Peyer's patch (tissue), 4 donors: ENCODE measurements around the gene ZNF629. TPM values are rescaled to one million over a fixed set of nuclear protein-coding genes. Genes with fewer than 3 reads are reported as not detected.

ENCODE experiments used
- DNase-seq, 3 donors: peaks; one replicate each; pipeline ENCODE4 v3.0.0-alpha.2; 2017 to 2019
- H3K27ac ChIP-seq, 4 donors: fragments of 200-600 bp; sonication (generic); one replicate each; pipeline ENCODE4 v1.5.1; 2016 to 2019
- H3K27me3 ChIP-seq, 2 donors: fragments of 200-600 bp; sonication (generic); one replicate each; pipeline ENCODE4 v1.5.1; 2019
- H3K36me3 ChIP-seq, 3 donors: fragments of 200-600 bp; sonication (generic); one replicate each; pipeline ENCODE4 v1.5.1; 2016 to 2019
- H3K4me1 ChIP-seq, 4 donors: fragments of 200-600 bp; sonication (generic); one replicate each; pipeline ENCODE4 v1.5.1; 2016 to 2019
- H3K4me3 ChIP-seq, 4 donors: fragments of 200-600 bp; sonication (generic); 1 replicate in 3 of 4; 2 replicates in 1 of 4; pipeline ENCODE4 v1.5.1; 2016 to 2019; ENCODE audit warnings: mild to moderate bottlenecking in 1 of 4
- H3K9me3 ChIP-seq, 4 donors: fragments of 200-600 bp; sonication (generic); one replicate each; pipeline ENCODE4 v1.5.1; 2016 to 2019; ENCODE audit warnings: mild to moderate bottlenecking in 1 of 4
- POLR2A ChIP-seq, 2 donors: fragments of 450-650 bp; IDR thresholded peaks; one replicate each; pipeline ENCODE4 v1.5.1; 2017; ENCODE audit warnings: antibody characterized with exemption in 2 of 2, mild to moderate bottlenecking in 2 of 2, moderate library complexity in 2 of 2
- total RNA-seq, 4 donors: library from RNA; depleted of rRNA; stranded (reverse); fragments of >200 nt; gene quantifications; one replicate each; pipeline ENCODE4 v1.1.0, GENCODE V29; 2016
- TF ChIP-seq, protein P1 (sequence below), 6 experiments: fragments of 450-650 bp in 4 of 6; fragments of 200-600 bp in 2 of 6; sonication (generic) in 1 of 6; IDR thresholded peaks; one replicate each; pipeline ENCODE4 v1.5.1; 2017 to 2019; ENCODE audit warnings: antibody characterized with exemption in 6 of 6, mild to moderate bottlenecking in 3 of 6, moderate library complexity in 1 of 6

The ZNF629 gene
- total RNA-seq, 4 donors from 2014 or later: 10.9 to 28.7 (median 19.0) TPM

GRCh38 chr16:30793508-30794069, 6.6 kb upstream of the ZNF629 start:
- no peak for DNase-seq
- Histone ChIP-seq H3K27me3 (no peaks in the 10 kb centered on the region), H3K4me1 (no peaks in the 10 kb centered on the region), H3K36me3 (no peaks in the 10 kb centered on the region), H3K9me3 (no peaks in the 10 kb centered on the region), H3K4me3 (no peak overlapping the region), H3K27ac (no peak overlapping the region)
- TF ChIP-seq POLR2A (IDR thresholded peaks at IDR 0.05): no peak
- TF ChIP-seq, protein P1, sequence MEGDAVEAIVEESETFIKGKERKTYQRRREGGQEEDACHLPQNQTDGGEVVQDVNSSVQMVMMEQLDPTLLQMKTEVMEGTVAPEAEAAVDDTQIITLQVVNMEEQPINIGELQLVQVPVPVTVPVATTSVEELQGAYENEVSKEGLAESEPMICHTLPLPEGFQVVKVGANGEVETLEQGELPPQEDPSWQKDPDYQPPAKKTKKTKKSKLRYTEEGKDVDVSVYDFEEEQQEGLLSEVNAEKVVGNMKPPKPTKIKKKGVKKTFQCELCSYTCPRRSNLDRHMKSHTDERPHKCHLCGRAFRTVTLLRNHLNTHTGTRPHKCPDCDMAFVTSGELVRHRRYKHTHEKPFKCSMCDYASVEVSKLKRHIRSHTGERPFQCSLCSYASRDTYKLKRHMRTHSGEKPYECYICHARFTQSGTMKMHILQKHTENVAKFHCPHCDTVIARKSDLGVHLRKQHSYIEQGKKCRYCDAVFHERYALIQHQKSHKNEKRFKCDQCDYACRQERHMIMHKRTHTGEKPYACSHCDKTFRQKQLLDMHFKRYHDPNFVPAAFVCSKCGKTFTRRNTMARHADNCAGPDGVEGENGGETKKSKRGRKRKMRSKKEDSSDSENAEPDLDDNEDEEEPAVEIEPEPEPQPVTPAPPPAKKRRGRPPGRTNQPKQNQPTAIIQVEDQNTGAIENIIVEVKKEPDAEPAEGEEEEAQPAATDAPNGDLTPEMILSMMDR (IDR thresholded peaks at IDR 0.05): no peak

- peak overlapping the region; percentile 60 to 89 (median 78) for H3K4me3 ChIP-seq
- H3K27me3 ChIP-seq: no peaks in the 10 kb centered on the region
- H3K27ac ChIP-seq: peak overlapping the region; percentile 69 to 83 (median 78)
- peaks cover 0 to 15% (median 0%) of the 10 kb centered on the region in 3 donors for H3K36me3 ChIP-seq
- TF ChIP-seq, protein P1 (IDR thresholded peaks at IDR 0.05): no peak
- TF ChIP-seq POLR2A (IDR thresholded peaks at IDR 0.05): peak in 1 of 2 donors; percentile 20
- H3K4me1 ChIP-seq: peaks cover 0 to 27% (median 10%) of the 10 kb centered on the region in 4 donors
- DNase-seq: no peak
- no peaks in the 10 kb centered on the region for H3K9me3 ChIP-seq
Observed at GRCh38 chr16:30787613-30788378, 791 bp upstream of the ZNF629 start.

DNA sequence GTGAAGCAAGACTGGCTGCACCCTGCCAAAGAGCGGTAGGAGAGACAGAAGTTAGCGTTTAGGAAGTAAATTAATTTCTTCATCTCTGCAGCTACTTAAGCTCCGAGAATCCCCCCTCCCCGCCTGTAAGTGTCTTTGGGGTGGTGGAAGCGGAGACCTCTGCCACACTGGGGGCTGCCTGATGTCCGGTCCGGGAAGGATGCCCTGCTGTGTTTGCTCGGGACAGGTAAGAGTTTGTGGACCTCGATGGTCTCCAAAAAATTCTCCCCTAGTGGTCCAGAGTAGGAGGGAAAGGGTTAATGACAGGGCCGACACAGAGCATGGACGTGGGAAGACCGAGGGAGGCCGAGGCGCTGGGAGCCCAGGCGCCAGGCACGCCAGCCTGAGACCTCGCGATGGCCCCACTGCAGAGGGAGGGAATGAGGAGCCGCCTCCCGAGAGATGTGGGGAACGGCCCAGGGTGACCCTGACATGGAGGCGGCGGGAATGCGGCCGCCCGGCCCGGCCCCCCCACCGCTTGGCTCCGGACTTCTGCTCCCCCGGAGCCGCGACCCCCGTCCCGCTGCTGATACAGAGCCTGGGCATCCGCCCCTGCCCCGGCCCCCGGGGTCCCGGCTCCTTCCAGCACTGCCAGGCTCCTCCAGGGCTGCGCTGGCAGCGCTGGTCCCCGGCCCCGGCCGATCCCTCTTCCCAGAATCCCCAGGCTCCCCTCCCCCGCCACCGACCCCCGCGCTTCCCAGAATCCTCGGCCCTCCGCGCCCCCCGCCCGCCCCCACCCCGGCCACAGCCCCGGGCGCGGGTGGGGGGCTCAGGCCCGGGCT, 680 bp downstream of the ZNF629 start:
- DNase-seq: no peak
- peaks cover 0 to 27% (median 10%) of the 10 kb centered on the region in 4 donors for H3K4me1 ChIP-seq

GRCh38 chr16:30785126-30786106, 1.6 kb downstream of the ZNF629 start:
- Histone ChIP-seq H3K4me1 (peaks cover 0 to 27% (median 10%) of the 10 kb centered on the region in 4 donors), H3K27me3 (no peaks in the 10 kb centered on the region), H3K9me3 (no peaks in the 10 kb centered on the region), H3K4me3 (peak overlapping the region in 2 of 4 donors; percentile 82 to 89), H3K36me3 (peaks cover 0 to 29% (median 0%) of the 10 kb centered on the region in 3 donors), H3K27ac (no peak overlapping the region)
- TF ChIP-seq, protein P1 (IDR thresholded peaks at IDR 0.05): no peak
- TF ChIP-seq POLR2A (IDR thresholded peaks at IDR 0.05): no peak
- no peak for DNase-seq

More for the DNA sequence above, 680 bp downstream of the ZNF629 start:
- TF ChIP-seq, protein P1 (IDR thresholded peaks at IDR 0.05): peak in 1 of 6 experiments; percentile 3
- TF ChIP-seq POLR2A (IDR thresholded peaks at IDR 0.05): no peak
- H3K9me3 ChIP-seq: no peaks in the 10 kb centered on the region
- H3K4me3 ChIP-seq: peak overlapping the region; percentile 60 to 89 (median 78)
- H3K27me3 ChIP-seq: no peaks in the 10 kb centered on the region
- peaks cover 0 to 29% (median 0%) of the 10 kb centered on the region in 3 donors for H3K36me3 ChIP-seq
- peak overlapping the region; percentile 69 to 83 (median 78) for H3K27ac ChIP-seq
